NCI-H1417 (cell line): ENCODE results near the gene PIEZO1.

Source experiments
- DNase-seq, 3 experiments: peaks; one replicate each; lab custom pipeline; 2025; lab: John Stamatoyannopoulos, UW

Gene PIEZO1

GRCh38 chr16:88718178-88718577 is 66.8 kb downstream of the PIEZO1 start:
- no peak for DNase-seq

- DNase-seq: no peak
Observed at GRCh38 chr16:88716601-88717001, 68.4 kb downstream of the PIEZO1 start.

DNA sequence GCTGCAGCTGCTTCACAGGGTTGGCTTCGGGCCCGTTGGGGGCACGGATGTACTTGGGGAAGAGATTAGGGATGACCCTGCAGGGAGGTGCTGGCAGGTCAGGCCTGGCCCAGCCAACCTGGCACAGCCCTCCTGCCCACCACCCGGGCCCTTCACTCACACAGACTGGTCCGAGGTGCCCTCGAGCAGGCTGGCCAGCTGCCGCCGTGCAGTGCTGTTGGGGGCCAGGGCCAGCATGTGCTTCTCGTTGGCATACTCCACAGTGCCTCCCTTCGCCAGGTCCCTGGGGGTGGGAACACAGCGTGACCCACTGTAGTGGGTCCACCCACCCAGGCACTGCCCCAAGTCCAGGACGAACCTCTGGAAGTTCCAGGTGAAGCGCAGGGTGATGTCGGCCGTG is 68.8 kb downstream of the PIEZO1 start:
- DNase-seq: no peak

GRCh38 chr16:88715312-88716190 is 69.5 kb downstream of the PIEZO1 start:
- no peak for DNase-seq

DNA sequence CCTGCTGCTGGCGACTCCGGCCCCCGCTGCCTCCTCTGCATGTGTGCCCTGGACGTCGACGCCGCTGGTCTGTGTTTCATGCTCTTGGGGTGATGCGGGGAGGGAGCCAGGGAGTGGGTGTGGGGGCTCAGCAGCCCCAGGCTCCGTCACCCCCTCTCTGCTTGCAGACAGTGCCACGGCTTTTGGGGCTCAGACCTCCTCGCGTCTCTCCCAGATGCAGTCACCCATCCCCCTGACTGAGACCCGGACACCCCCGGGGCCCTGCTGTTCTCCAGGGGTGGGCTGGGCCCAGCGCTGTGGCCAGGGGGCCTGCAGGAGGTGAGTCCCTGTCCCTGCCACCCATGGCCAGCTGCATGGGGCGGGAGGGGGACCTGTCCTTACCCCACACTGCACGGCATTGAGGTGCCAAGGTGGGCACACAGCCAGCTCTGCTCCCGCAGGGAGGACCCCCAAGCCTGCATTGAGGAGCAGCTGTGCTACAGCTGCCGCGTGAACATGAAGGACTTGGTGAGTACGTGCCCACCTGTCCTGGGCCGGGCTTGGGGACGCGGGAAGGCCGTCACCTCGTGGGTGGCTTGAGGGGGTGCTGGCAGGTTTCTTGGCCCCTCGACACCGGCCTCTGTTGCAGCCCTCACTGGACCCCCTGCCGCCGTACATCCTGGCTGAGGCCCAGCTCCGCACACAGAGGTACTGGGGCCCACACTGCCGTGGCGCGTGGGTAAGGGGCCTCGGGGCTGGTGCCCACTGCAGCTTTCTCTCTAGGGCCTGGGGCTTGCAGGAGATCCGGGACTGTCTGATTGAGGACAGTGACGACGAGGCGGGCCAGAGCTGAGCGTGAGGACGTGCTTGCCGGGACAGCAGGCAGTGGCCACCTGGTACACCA is 70.4 kb downstream of the PIEZO1 start:
- no peak for DNase-seq

DNA sequence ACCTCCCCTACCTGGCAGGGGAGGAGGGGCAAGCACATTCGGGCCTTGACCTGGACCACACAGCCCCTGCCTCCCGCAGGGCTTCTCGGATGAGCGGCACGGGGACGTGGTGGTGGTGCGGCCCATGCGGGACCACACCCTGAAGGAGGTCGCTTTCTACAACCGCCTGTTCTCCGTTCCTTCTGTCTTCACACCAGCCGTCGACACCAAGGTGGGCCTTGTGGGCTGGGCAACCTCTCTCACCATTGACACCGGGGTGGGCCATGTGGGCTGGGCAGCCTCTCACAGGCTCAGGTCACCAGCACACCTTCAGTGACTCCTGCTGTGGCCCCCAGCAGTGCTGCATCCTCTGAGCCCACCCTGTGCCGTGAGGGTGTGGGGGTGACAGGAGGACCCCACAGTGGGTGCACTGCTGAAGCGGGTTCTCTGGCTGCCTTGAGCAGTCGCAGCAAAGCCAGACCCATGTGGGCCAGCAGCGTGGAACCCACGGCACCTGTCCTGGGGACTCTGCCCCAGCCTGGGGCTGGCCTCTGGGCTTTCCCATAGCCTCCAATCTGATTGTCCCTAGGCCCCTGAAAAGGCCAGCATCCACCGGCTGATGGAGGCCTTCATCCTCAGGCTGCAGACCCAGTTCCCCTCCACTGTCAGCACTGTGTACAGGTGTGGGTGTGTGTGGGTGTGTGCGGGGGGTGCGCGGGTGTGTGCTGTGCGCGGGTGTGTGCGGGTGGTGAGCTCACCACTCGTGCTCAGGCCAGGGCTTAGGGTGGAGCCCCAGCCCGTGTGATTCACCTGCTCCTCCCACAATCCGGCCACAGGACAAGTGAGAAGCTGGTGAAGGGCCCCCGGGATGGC is 71.2 kb downstream of the PIEZO1 start:
- DNase-seq: no peak

DNA sequence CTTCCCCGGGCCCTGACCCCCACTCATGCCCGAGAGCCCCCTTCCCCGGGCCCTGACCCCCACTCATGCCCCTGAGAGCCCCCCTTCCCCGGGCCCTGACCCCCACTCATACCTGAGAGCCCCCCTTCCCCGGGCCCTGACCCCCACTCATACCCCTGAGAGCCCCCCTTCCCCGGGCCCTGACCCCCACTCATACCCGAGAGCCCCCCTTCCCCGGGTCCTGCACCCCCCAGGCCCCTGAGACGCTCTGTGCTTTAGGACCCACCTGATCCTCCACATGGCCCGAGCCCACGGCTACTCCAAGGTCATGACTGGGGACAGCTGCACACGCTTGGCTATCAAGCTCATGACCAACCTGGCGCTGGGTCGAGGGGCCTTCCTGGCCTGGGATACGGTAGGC is 72.0 kb downstream of the PIEZO1 start:
- DNase-seq: no peak

- DNase-seq: no peak
Observed at GRCh38 chr16:88712362-88712979, 72.5 kb downstream of the PIEZO1 start.

- DNase-seq: no peak
Observed at GRCh38 chr16:88711750-88712340, 73.2 kb downstream of the PIEZO1 start.

- peak in 1 of 3 experiments; percentile 15 for DNase-seq
Observed at GRCh38 chr16:88710556-88710955, 74.5 kb downstream of the PIEZO1 start.

DNA sequence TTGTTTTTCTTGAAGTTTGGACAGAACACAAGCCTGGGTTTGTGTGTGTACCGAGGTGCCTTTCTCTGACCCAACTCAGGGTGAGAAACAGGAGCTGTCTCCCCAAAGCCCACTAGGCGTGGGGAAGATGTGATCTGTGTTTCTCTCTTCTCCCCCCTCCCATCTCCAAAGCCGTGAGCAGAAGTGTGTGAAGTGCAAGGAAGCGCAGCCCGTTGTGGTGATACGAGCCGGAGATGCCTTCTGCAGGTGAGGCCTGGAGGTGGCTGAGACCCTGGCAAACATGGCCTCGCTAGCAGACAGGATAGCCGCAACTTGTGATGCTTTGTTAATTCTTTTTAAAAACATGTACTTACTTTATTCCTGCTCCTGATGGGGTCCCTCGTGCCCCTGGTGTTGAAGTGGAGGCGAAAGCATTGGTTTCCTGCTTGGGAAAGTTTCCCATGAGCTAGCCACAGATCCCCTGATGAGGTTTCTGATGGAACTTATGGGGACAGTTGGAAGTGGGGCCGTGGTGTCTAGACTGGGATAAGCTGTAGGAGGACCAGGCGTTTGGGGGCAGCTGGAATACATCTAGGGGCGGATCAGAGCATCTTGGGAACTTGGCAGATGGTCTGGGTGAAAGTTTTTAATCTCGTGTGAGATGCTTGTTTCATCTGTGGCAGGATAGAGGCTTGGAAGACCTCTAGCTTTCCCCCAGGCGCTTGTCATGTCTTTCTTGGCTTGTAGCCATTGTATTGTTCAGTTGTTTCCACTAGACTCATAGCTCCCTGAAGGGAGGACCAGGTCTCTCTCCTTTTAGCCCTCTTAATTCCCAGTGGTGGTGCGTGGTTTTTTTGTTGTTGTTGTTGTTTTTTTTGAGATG is 77.8 kb downstream of the PIEZO1 start:
- no peak for DNase-seq

DNA sequence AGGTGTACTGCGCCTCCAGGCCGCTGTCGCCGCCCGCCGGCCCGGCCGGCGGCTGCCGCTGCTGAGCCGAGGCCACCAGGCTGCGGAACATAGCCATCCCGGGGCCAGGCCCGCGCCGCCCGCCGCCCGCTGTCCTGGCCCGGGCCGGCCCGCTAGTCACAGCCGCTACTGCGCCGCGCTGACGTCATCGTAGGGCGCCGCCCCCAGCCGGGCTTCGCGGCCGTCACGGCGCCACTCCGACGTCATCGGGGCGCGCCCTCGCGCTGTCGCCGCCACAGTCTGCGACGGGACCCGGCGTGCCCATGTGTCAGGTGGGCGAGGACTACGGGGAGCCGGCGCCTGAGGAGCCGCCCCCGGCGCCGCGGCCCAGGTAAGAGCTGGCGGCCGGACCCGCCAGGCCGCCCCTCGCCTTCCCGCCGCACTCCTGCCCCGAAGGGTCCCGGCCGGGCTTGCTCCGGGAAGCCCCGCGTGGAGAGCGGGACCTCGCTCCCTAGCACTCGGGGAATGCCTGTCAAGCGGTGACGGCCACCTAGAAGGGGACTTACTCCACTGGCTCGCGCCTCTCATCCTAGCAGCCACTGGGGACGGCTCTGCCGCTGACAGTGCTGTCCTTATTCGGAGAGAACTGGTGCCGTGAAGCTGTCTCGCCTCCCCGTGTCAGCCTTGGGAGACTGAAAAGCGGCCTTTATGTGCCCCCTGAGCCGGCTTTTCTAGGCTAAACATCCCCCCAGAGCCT is 78.6 kb downstream of the PIEZO1 start, which contains the start of the genes CTU2 and RNF166:
TSS of gene CTU2 (plus strand) at position 275 of the 736 bp plus-strand sequence. CDS start at position 303, 28 bp downstream.
TSS of gene RNF166 (minus strand) at position 180 of the 736 bp plus-strand sequence. CDS start at position 97, 83 bp downstream.
- DNase-seq: peak; percentile 79 to 80 (median 80)

GRCh38 chr16:88705801-88706228 is 79.2 kb downstream of the PIEZO1 start:
- DNase-seq: peak in 1 of 3 experiments; percentile 38

DNA sequence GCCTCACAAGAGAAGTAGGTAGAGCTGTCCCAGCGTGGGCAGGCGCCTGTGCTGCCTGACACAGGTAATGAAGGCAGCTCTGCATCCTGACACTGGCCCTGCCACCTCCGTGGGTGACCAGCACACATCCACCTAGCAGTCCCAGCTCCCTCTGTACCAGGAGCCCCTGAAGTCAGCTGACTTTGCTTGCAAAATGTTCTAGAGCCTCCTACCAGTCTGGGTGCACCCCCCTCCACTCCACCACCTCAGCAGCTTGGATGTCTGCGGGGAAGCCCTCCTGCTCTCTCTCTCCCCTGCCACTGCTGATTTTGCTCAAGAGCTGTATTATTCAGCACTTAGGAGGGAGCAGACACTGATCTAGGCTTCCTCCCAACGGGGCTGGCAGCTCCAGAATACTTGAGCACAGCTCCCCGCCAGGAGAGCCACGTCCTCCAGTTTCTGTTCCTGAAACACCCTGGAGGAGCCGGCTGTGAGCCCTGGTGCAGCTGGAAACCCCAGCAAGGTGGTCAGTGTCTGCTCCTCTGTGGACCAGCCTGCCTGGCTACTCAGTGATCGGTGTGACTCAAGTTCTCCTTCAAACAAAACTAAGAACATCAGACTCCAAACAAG is 79.8 kb downstream of the PIEZO1 start:
- DNase-seq: no peak

- DNase-seq: no peak
Observed at GRCh38 chr16:88703486-88704309, 81.3 kb downstream of the PIEZO1 start.

GRCh38 chr16:88702371-88703210 is 82.4 kb downstream of the PIEZO1 start:
- DNase-seq: no peak
